Activated CD8-positive, alpha-beta T cell treated with anti-CD3 and anti-CD28 coated beads for 36 hours (primary cell): ENCODE measurements around the gene SPTSSA. TPM values are rescaled to one million over a fixed set of nuclear protein-coding genes. Genes with fewer than 3 reads are reported as not detected.

Source experiments
- ATAC-seq: fragments of 200-7000 bp; cut with Tn5 transposase; one replicate; pipeline ENCODE4 v1.10.0; 2021; ENCODE audit warnings: mild to moderate bottlenecking, moderate library complexity
- CTCF ChIA-PET: fragments of 350-600 bp; sonication (Branson Sonifier 250); formaldehyde crosslinking; loops from one replicate; lab custom pipeline; 2021; ENCODE audit warnings: antibody characterized with exemption; lab: Charles Lee
- POLR2A ChIA-PET: fragments of 350-600 bp; sonication (Branson Sonifier 250); formaldehyde crosslinking; loops from one replicate; lab custom pipeline; 2021; ENCODE audit warnings: antibody characterized with exemption; lab: Charles Lee
- DNase-seq: peaks from one replicate; pipeline ENCODE4 v3.0.0-alpha.2; 2020
- H3K27ac Mint-ChIP-seq: one replicate; pipeline ENCODE4 v1.8.0; 2021; ENCODE audit warnings: mild to moderate bottlenecking, mixed read lengths
- H3K27me3 Mint-ChIP-seq: one replicate; pipeline ENCODE4 v1.8.0; 2021; ENCODE audit warnings: mixed read lengths
- H3K36me3 Mint-ChIP-seq: one replicate; pipeline ENCODE4 v1.8.0; 2021; ENCODE audit warnings: low read depth, mixed read lengths
- H3K4me1 Mint-ChIP-seq: one replicate; pipeline ENCODE4 v1.8.0; 2021; ENCODE audit warnings: low read depth, mixed read lengths
- H3K4me3 Mint-ChIP-seq: one replicate; pipeline ENCODE4 v1.8.0; 2021; ENCODE audit warnings: mild to moderate bottlenecking, moderate library complexity, mixed read lengths
- H3K9me3 Mint-ChIP-seq: one replicate; pipeline ENCODE4 v1.8.0; 2021; ENCODE audit warnings: mixed read lengths
- intact Hi-C: fragments of 100-400 bp; cut with micrococcal nuclease; formaldehyde crosslinking; loops from one replicate; pipeline ENCODE4 v1.10.0; 2022
- total RNA-seq, 2 experiments: library from RNA; stranded (reverse); gene quantifications; one replicate each; pipeline ENCODE4 v1.2.3, GENCODE V29; 2021
- TF ChIP-seq, protein P1 (sequence below): fragments of 200-600 bp; IDR thresholded peaks from one replicate; pipeline ENCODE4 v1.8.0; 2022; ENCODE audit warnings: antibody characterized with exemption, mild to moderate bottlenecking

The SPTSSA gene
- total RNA-seq, 2 experiments from 2014 or later = 10.7 to 11.1 TPM

GRCh38 chr14:34496007-34496678 is 34.1 kb upstream of the SPTSSA start:
- no peaks in the 10 kb centered on the region for H3K27me3 Mint-ChIP-seq
- DNase-seq = no peak
- intact Hi-C loops = loop anchor here (10.0 kb wide), 1 partner anchor 161 kb away; no protein-coding TSS in a partner anchor
- POLR2A ChIA-PET = no interaction called here
- ATAC-seq = no peak
- TF ChIP-seq, protein P1, sequence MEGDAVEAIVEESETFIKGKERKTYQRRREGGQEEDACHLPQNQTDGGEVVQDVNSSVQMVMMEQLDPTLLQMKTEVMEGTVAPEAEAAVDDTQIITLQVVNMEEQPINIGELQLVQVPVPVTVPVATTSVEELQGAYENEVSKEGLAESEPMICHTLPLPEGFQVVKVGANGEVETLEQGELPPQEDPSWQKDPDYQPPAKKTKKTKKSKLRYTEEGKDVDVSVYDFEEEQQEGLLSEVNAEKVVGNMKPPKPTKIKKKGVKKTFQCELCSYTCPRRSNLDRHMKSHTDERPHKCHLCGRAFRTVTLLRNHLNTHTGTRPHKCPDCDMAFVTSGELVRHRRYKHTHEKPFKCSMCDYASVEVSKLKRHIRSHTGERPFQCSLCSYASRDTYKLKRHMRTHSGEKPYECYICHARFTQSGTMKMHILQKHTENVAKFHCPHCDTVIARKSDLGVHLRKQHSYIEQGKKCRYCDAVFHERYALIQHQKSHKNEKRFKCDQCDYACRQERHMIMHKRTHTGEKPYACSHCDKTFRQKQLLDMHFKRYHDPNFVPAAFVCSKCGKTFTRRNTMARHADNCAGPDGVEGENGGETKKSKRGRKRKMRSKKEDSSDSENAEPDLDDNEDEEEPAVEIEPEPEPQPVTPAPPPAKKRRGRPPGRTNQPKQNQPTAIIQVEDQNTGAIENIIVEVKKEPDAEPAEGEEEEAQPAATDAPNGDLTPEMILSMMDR = no peak
- H3K27ac Mint-ChIP-seq = no peak overlapping the region
- no peaks in the 10 kb centered on the region for H3K9me3 Mint-ChIP-seq
- no peaks in the 10 kb centered on the region for H3K4me1 Mint-ChIP-seq
- no peak overlapping the region for H3K4me3 Mint-ChIP-seq
- CTCF ChIA-PET = interaction anchor here (0.9 to 2.7 kb wide), 2 partner anchors 164 to 167 kb away, joined by 3 to 12 read pairs; no protein-coding TSS in a partner anchor
- H3K36me3 Mint-ChIP-seq = no peaks in the 10 kb centered on the region

GRCh38 chr14:34489324-34489723 is 27.3 kb upstream of the SPTSSA start:
- POLR2A ChIA-PET = no interaction called here
- no peak overlapping the region for H3K4me3 Mint-ChIP-seq

DNA sequence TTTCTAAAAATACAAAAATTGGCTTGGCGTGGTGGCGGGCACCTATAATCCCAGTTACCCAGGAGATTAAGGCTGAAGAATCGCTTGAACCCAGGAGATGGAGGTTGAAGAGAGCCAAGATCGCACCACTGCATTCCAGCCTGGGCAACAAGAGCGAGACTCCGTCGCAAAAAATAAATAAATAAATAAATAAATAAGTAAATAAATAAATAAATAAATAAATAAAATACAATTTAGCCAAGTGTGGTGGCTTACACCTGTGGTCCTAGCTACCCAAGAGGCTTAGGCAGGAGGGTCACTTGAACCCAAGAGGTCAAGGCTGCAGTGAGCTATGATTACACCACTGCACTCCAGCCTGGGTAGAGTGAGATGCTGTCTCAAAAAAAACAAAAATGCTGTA is 26.5 kb upstream of the SPTSSA start:
- no peaks in the 10 kb centered on the region for H3K36me3 Mint-ChIP-seq
- no peak overlapping the region for H3K27ac Mint-ChIP-seq
- ChIA-PET POLR2A (no interaction called here), CTCF (no interaction called here)
- TF ChIP-seq, protein P1 = no peak
- DNase-seq = no peak
- H3K4me1 Mint-ChIP-seq = no peaks in the 10 kb centered on the region
- no peak overlapping the region for H3K4me3 Mint-ChIP-seq
- no peak for ATAC-seq
- no peaks in the 10 kb centered on the region for H3K9me3 Mint-ChIP-seq
- intact Hi-C loops = no loop called here
- H3K27me3 Mint-ChIP-seq = no peaks in the 10 kb centered on the region

More at GRCh38 chr14:34489324-34489723, 27.3 kb upstream of the SPTSSA start:
- TF ChIP-seq, protein P1 = no peak
- H3K9me3 Mint-ChIP-seq = no peaks in the 10 kb centered on the region
- intact Hi-C loops = no loop called here
- H3K27me3 Mint-ChIP-seq = no peaks in the 10 kb centered on the region
- H3K27ac Mint-ChIP-seq = no peak overlapping the region
- ATAC-seq (no peak), DNase-seq (no peak)
- CTCF ChIA-PET = no interaction called here
- H3K36me3 Mint-ChIP-seq = no peaks in the 10 kb centered on the region
- no peaks in the 10 kb centered on the region for H3K4me1 Mint-ChIP-seq

DNA sequence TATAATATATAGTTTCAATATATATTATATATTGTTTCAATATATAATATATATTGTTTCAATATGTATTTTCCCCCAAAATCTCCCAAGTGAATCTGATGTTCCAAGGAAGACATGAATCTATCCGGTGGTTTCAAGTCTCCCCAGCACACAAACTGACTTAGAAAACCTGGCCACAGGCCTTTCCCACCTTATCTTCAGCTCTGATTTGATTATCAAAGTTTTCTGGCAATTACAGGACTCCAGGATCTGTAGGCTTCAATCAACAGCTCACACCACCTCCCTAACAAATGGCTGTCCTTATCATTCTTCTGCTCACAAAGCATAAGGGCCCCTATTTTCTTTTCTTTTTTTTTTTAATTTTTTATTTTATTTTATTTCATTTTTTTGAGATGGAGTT is 22.7 kb upstream of the SPTSSA start:
- Mint-ChIP-seq H3K9me3 (no peaks in the 10 kb centered on the region), H3K4me1 (no peaks in the 10 kb centered on the region), H3K4me3 (no peak overlapping the region), H3K27me3 (no peaks in the 10 kb centered on the region), H3K27ac (no peak overlapping the region), H3K36me3 (no peaks in the 10 kb centered on the region)
- ChIA-PET CTCF (no interaction called here), POLR2A (no interaction called here)
- TF ChIP-seq, protein P1 = no peak
- DNase-seq = no peak
- intact Hi-C loops = no loop called here
- no peak for ATAC-seq

DNA sequence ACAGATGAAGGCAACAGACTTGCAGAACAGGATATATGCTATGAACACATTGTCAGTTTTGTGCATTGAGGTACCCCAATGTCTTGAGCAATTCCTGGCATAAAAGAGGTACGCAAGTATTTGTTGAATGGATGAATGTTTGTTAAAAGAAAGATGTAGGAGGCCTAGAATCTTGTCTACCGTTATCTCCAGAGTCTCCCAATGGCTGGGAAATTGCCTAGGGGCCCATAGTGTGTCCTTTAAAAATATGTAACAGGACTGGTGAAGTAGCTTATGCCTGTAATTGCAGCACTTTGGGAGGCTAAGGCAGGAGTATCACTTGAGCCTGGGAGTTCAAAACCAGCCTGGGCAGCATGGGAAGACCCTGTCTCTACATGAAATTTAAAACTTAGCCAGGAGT is 20.4 kb upstream of the SPTSSA start:
- ATAC-seq = no peak
- no peak overlapping the region for H3K4me3 Mint-ChIP-seq
- H3K27me3 Mint-ChIP-seq = no peaks in the 10 kb centered on the region
- H3K9me3 Mint-ChIP-seq = no peaks in the 10 kb centered on the region
- no peaks in the 10 kb centered on the region for H3K36me3 Mint-ChIP-seq
- no peaks in the 10 kb centered on the region for H3K4me1 Mint-ChIP-seq
- POLR2A ChIA-PET = no interaction called here
- H3K27ac Mint-ChIP-seq = no peak overlapping the region
- intact Hi-C loops = no loop called here
- CTCF ChIA-PET = no interaction called here
- no peak for DNase-seq
- TF ChIP-seq, protein P1 = no peak
